ENCODE measurements around the gene SLC8A1. TPM values are rescaled to one million over a fixed set of nuclear protein-coding genes. Genes with fewer than 3 reads are reported as not detected.

Gene SLC8A1
- total and polyA plus RNA-seq, 10 of the 15 experiments (the other 5 are each of a cell fraction or from before 2014, with no cell fraction given) = under 0.01 to 1.2 (median 0.01) TPM; not detected in 3

- intact Hi-C loops (cut with micrococcal nuclease; ENCODE audit: unreplicated experiment) = loop anchor here (2.0 kb wide), 1 partner anchor 311 kb away; no protein-coding TSS in a partner anchor
- H3K4me2 ChIP-seq (ENCODE audit: control insufficient read depth, insufficient read depth) = no peak overlapping the region
- TF ChIP-seq, protein P1, sequence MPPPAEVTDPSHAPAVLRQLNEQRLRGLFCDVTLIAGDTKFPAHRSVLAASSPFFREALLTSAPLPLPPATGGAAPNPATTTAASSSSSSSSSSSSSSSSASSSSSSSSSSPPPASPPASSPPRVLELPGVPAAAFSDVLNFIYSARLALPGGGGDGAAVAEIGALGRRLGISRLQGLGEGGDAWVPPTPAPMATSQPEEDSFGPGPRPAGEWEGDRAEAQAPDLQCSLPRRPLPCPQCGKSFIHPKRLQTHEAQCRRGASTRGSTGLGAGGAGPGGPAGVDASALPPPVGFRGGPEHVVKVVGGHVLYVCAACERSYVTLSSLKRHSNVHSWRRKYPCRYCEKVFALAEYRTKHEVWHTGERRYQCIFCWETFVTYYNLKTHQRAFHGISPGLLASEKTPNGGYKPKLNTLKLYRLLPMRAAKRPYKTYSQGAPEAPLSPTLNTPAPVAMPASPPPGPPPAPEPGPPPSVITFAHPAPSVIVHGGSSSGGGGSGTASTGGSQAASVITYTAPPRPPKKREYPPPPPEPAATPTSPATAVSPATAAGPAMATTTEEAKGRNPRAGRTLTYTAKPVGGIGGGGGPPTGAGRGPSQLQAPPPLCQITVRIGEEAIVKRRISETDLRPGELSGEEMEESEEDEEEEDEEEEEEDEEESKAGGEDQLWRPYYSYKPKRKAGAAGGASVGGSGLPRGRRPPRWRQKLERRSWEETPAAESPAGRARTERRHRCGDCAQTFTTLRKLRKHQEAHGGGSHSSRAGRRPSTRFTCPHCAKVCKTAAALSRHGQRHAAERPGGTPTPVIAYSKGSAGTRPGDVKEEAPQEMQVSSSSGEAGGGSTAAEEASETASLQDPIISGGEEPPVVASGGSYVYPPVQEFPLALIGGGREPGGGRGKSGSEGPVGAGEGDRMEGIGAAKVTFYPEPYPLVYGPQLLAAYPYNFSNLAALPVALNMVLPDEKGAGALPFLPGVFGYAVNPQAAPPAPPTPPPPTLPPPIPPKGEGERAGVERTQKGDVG (CRISPR knock-in tag; IDR thresholded peaks at IDR 0.05) = no peak
- no peak for TF ChIP-seq NFIC (IDR thresholded peaks at IDR 0.05; ENCODE audit: low read depth, low read length)
- TF ChIP-seq, protein P2, sequence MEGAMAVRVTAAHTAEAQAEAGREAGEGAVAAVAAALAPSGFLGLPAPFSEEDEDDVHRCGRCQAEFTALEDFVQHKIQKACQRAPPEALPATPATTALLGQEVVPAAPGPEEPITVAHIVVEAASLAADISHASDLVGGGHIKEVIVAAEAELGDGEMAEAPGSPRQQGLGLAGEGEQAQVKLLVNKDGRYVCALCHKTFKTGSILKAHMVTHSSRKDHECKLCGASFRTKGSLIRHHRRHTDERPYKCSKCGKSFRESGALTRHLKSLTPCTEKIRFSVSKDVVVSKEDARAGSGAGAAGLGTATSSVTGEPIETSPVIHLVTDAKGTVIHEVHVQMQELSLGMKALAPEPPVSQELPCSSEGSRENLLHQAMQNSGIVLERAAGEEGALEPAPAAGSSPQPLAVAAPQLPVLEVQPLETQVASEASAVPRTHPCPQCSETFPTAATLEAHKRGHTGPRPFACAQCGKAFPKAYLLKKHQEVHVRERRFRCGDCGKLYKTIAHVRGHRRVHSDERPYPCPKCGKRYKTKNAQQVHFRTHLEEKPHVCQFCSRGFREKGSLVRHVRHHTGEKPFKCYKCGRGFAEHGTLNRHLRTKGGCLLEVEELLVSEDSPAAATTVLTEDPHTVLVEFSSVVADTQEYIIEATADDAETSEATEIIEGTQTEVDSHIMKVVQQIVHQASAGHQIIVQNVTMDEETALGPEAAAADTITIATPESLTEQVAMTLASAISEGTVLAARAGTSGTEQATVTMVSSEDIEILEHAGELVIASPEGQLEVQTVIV (IDR thresholded peaks at IDR 0.05; ENCODE audit: borderline replicate concordance, partially characterized antibody) = no peak
- TF ChIP-seq MXI1 (IDR thresholded peaks at IDR 0.05; ENCODE audit: low read depth, low read length) = no peak
- no peak for TF ChIP-seq POLR2AphosphoS5 (IDR thresholded peaks at IDR 0.05; ENCODE audit: low read length)
- TF ChIP-seq DPF2 (IDR thresholded peaks at IDR 0.05) = no peak
- no peak for TF ChIP-seq EED (IDR thresholded peaks at IDR 0.05; ENCODE audit: low read depth)
- no peak for TF ChIP-seq GATAD2B (conservative IDR thresholded peaks at IDR 0.05; ENCODE audit: low read depth)
- no peak for TF ChIP-seq JUND (IDR thresholded peaks at IDR 0.05; ENCODE audit: low read depth, low read length)
- TF ChIP-seq, protein P3, sequence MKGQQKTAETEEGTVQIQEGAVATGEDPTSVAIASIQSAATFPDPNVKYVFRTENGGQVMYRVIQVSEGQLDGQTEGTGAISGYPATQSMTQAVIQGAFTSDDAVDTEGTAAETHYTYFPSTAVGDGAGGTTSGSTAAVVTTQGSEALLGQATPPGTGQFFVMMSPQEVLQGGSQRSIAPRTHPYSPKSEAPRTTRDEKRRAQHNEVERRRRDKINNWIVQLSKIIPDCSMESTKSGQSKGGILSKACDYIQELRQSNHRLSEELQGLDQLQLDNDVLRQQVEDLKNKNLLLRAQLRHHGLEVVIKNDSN (IDR thresholded peaks at IDR 0.05; ENCODE audit: borderline replicate concordance, extremely low read length, insufficient read depth, low read depth, low read length) = no peak
- TF ChIP-seq SUPT20H (IDR thresholded peaks at IDR 0.05; ENCODE audit: borderline replicate concordance, control insufficient read depth, low read depth, low read length) = no peak
- TF ChIP-seq PBX3 (IDR thresholded peaks at IDR 0.05; ENCODE audit: insufficient replicate concordance, low read depth, low read length) = no peak
- TF ChIP-seq SIX5 (IDR thresholded peaks at IDR 0.05; ENCODE audit: low read depth, low read length, severe bottlenecking) = no peak
- no peak for TF ChIP-seq KLF5 (IDR thresholded peaks at IDR 0.05; ENCODE audit: partially characterized antibody)
- no peak for TF ChIP-seq HDAC6 (IDR thresholded peaks at IDR 0.05; ENCODE audit: unreplicated experiment)
- no peak for TF ChIP-seq ZNF217 (IDR thresholded peaks at IDR 0.05)
Observed at GRCh38 chr2:40243581-40244187, 208.2 kb downstream of the SLC8A1 start.

More at GRCh38 chr2:40243581-40244187, 208.2 kb downstream of the SLC8A1 start:
- ChIA-PET SMC1A (ENCODE audit: uncharacterized antibody, unreplicated experiment) (interaction anchor here (0.6 to 1.7 kb wide), 2 partner anchors 313 to 393 kb away, joined by 3 to 5 read pairs; no protein-coding TSS in a partner anchor), CTCF (interaction anchor here (0.9 to 1.8 kb wide), 6 partner anchors 17 to 328 kb away, joined by 3 to 5 read pairs (median 4); no protein-coding TSS in a partner anchor), RAD21 (ENCODE audit: unreplicated experiment) (interaction anchor here (1.0 kb wide), 1 partner anchor 515 kb away, joined by 7 read pairs; no protein-coding TSS in a partner anchor), POLR2A (no interaction called here)
- ATAC-seq (no peak), DNase-seq (ENCODE audit: low read depth, low spot score) (no peak), FAIRE-seq (no peak)
- BruUV-seq (replicated peaks) = no TSS peak
- H2AFZ ChIP-seq (ENCODE audit: control insufficient read depth, low read depth, low read length) = no peak overlapping the region
- in situ Hi-C loops (cut with MboI) = no loop called here
- H3K27me3 ChIP-seq (replicated peaks in 1 of 2; ENCODE audit: control insufficient read depth in 2 of 2, insufficient read depth in 2 of 2, low read length in 1 of 2) = no peaks in the 10 kb centered on the region
- no peaks in the 10 kb centered on the region for H3K4me1 ChIP-seq (ENCODE audit: control insufficient read depth, insufficient read depth, low read length)
- H3K27ac ChIP-seq (ENCODE audit: control insufficient read depth, insufficient read depth) = no peak overlapping the region
- H3K36me3 ChIP-seq (ENCODE audit: control insufficient read depth in 2 of 2, insufficient read depth in 2 of 2, low read length in 1 of 2) = no peaks in the 10 kb centered on the region
- no peaks in the 10 kb centered on the region for H3K9me3 ChIP-seq (replicated peaks; ENCODE audit: control insufficient read depth, insufficient read depth, low read length)
- WGBS (ENCODE audit: insufficient coverage, insufficient replicate concordance, low lambda C conversion rate, missing lambda C conversion rate) = 46% methylated on average over 3 of the region's 3 CpGs
- no peaks in the 10 kb centered on the region for H3K79me2 ChIP-seq (ENCODE audit: control insufficient read depth, insufficient read depth, low read length)
- H3K9ac ChIP-seq (ENCODE audit: control insufficient read depth, insufficient read depth, low read length) = no peak overlapping the region
- H4K20me1 ChIP-seq (ENCODE audit: control insufficient read depth, insufficient read depth) = no peaks in the 10 kb centered on the region
- no peak overlapping the region for H3K4me3 ChIP-seq

All from GM12878 (cell line).